T-helper 2 cell (primary cell): Measurements from ENCODE around the gene FCN2.
A peak's percentile ranks its signal among the peaks of the same experiment; 100 is the strongest.
"Not testable (repeated sequence)": the region's sequence is repeated elsewhere in the genome, so short reads cannot be mapped to it uniquely, and the experiment has no call there.

Source experiments
- DNase-seq, 5 experiments: peaks; one replicate each; pipeline versions ENCODE4 v3.0.0 to v3.0.0-alpha.2; 2012 to 2022

FCN2 gene

DNA sequence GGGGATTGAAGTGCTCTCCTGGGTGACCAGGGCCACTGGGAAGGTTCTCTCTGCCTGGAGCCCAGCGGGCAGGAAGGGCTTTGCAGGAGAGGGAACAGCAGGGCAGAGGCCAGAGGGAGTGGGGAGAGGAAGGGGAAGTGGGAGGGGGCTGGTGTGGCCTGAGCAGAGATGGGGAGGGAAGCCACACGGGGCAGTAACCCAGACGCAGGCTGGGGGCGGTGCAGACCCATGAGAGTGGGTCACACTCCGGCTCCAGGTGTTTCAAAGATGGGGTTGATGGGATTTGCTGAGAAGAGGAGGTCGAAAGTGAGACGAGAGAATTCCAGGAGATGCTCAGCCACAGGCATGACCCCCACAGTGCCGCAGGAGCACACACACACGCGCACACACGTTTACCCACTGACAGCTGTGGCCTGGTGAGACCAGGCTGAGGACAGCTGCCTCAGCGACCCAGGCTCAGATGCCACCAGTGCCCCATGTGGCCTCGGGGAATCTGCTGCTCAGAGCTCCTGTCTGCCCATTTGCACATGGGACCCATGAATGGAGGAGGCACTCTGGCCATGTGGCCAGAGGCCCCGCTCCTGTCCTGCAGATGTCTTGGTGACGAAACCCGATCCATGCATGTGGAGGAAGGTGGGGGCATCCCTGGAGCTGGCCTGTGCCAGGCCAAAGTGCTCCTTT is 32.7 kb upstream of the FCN2 start:
- DNase-seq, result no peak

DNA sequence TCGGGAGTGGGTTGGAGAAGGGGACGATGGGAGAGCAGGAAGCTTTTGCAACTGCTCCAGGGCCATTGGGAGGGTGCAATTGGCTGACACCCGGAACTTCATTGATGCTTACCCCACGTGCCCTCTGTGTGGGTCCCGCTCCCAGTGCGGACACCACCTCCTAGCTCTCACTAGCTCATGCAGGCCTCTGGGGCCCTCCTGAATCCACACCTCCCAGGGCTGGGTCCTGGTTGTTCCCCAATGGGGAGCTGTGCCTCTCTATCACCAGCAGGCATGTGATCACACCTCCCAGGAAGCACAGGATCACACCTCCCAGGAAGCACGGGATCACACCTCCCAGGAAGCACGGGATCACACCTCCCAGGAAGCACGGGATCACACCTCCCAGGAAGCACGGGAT is 32.1 kb upstream of the FCN2 start:
- DNase-seq, result no peak

DNA sequence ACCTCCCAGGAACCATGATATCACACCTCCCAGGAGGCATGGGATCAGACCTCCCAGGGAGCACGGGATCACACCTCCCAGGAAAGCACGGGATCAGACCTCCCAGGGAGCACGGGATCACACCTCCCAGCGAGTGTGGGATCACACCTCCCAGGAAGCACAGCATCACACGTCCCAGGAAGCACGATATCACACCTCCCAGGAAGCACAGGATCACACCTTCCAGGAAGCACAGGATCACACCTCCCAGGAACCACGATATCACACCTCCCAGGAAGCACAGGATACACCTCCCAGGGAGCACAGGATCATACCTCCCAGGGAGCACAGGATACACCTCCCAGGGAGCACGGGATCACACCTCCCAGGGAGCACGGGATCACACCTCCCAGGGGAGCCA is 30.0 kb upstream of the FCN2 start:
- no peak for DNase-seq

DNA sequence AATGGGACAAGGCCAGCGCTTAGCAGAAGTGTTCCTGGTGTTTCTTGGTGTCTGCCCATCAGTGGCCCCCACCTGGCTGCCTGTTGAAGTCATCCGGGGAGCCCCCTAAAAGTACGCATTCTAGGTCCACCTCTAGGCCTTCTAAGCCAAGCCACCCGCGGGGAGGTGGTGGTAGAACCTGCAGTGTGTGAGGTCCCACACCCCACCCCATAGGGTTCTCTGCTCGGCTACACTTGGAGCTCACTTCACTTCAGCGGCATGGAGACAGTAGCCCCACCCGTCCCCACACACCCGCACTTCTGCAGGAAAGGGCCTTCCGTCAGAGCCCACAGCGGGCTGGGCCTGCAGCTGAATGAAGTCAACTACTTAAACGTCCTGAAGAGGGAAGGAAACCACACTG is 29.6 kb upstream of the FCN2 start:
- no peak for DNase-seq

DNA sequence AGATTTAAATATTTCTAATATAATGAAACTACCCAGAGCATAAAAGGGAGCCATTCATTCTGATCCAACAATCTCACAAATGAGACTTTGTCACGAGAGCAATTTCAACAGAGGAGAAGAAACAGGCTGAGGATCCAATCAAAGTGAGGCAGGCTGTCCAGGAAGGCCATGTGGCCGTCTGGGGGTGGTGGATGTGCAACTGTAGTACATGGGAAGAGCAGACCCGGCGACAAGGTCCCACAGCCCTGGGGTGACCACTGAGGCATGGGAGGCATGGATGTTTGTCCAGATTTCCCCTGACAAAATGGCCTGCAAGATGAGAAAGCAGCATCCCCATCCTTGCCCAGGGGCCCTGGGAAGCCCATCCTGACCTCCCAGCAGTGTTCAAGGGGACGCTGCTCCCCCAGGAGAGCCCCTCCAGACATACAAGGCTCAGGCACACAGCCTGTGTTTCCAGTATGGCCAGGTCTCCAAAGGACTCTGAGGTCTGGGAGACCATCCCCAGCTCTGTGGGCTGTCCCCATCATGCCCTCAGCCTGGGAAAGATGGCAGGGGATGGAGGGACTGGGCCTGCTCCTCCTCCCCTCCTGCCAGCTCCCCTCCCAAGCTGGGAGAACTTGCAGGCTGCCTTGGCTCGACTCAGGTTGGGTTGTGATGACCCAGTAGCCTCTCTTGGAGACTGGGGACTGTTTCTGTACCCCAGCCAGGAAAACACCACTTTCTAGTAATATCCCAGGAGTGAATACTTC is 27.5 kb upstream of the FCN2 start:
- DNase-seq, result no peak

DNA sequence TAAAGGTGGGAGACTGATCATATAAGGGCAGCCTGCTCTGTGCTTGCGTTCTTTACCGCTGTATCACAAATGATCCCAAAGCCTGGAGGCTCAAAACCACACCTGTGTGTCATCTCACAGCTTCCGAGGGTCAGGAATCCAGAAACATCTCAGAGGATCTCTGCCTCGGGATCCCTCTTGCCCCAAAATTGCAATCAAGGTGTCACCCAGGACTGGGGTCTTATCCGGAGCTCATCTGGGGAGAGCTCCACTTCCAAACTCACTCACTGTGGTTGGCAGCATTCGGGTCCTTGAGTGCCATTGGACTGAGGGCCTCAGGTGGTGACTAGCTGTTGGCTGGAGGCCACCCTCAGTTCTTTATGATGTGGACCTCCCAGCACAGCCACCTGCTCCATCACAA is 26.7 kb upstream of the FCN2 start:
- DNase-seq, result no peak

DNA sequence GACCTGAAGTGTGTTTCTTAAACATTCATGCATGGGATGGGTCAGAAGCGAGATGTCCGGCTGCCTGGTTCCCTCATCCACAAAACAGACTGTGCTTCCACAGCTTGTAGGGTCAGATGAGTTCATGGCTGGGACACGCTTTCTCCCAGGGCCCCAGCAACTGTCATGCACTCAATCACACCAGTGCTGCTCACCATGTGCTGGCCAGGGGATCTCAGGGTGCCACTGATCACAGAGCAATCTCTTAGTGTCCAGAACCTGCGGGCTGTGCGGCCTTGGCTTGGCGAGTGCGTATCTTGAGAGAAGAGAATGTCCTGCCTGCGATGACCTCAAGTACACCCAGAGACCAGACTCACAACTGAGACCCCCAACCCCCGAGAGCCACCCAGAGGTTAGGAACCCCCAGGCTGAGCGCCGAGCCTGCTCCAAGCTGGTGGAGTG is 26.0 kb upstream of the FCN2 start:
- DNase-seq, result no peak

DNA sequence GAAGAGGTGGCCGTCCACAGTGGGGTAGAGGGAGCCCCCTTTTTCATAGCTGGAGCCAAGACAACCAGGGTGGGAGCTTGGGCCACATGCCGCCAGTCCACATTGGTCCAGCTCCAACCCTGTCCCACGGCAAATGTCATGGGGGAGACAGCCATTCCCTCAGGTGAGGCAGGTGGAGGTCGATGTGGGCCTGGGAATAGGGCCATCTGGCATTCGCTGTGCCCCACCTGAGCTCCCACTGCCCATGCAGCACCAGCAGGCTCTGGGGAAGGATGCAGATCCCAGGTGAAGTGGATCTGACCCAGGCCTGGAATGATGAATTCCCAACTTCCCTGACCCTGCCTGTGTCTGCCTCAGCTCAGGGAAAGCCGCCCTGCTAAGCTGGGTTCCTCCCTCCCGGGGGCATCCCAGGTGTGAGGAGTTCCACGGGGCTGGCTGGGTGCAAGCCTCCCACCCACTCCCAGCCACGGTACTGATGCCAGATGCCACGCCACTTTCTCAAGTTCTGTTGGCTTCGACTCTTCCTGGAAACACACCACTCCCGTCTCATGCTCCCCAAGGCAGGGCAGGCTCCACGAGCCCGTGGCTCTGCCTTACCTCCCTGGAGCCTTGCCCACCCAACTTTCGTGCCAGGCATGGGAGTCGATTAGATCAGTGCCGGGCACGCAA is 25.2 kb upstream of the FCN2 start:
- no peak for DNase-seq

DNA sequence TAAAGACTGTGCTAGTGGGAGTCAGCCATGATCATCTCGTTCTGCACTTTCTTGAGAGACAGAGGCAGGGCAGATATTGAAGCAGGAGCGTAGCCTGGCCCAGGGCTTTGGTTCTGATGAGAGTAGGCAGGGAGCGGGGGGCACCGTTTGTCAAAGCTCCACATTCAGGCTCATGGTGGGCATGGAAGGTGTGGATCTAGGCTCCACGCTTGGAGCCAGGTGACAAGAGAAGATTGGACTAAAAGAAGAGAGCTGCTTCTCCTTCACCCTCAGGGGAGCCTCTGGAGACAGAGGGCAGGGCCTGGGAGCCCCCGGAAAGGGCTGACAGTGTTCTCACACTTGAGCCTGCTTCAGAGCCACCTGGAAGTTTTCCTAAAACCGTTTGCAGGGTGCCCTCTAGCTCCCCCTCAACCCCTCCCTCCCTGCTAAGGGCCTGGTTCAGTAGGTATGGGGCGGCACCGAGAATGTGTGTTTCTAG is 24.7 kb upstream of the FCN2 start:
- no peak for DNase-seq

DNA sequence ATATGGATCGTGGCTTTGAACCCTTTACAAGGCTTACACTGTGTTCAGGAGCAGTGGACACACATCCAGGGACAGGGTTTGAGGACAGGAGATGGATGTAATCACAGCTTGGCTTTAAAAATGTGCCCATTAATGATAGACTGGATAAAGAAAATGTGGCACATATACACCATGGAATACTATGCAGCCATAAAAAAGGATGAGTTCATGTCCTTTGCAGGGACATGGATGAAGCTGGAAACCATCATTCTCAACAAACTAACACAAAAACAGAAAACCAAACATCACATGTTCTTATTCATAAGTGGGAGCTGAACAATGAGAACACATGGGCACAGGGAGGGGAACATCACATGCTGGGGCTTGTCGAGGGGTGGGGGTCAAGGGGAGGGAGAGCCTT is 23.2 kb upstream of the FCN2 start:
- DNase-seq, result not testable (repeated sequence)

DNA sequence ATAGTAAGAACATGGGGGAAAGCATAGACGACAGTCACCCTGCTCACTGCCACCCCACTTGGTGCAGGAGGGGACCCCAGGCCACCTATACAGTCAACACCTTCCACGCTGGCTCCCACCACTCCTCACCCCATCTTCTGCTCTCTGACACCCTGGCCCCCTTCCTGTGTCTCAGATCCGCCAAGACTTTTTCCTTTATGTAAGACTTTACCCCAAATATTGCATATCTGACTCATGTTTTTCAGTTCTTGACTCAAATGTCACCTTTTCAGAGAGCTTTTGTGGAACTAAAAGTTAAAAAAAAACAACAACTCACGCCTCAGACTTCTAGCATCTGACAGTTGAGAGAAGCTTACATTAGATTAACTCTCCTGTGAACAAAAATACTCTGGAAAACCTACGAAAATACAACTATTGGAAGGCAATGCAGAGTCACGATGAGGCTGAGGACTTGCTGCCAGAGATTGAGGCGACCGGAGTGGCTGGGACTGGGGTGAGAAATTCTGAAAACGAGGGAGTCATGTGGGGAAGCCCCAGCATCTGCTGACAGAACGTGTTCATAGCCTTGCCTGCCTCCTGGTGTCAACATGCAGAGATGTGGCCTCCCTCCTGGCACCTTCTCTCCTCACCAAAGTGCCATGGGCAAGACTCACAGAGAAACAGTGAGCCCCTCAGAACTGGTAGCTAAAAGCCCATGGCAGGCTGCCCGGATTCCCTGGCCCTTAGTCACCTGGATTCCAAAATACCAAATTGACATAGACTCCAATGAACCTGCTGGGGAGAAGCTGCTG is 22.4 kb upstream of the FCN2 start:
- DNase-seq, result peak in 1 of 5 experiments; percentile 58

DNA sequence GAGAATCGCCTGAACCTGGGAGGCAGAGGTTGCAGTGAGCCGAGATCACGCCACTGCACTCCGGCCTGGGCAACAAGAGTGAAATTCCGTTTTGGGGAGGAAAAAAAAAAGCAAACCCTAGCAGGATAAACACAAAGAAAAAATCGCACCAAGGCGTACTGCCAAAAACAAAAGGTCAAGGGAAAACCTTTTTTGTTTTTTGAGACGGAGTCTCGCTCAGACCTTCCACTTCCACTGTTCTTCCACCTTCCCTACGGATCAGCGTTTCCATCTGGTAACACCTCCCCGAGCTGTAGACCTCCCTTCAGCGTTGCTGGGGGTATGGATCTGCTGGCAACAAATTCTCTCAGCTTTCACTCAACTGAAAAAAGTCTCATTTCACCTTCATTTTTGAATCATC is 20.1 kb upstream of the FCN2 start:
- no peak for DNase-seq

DNA sequence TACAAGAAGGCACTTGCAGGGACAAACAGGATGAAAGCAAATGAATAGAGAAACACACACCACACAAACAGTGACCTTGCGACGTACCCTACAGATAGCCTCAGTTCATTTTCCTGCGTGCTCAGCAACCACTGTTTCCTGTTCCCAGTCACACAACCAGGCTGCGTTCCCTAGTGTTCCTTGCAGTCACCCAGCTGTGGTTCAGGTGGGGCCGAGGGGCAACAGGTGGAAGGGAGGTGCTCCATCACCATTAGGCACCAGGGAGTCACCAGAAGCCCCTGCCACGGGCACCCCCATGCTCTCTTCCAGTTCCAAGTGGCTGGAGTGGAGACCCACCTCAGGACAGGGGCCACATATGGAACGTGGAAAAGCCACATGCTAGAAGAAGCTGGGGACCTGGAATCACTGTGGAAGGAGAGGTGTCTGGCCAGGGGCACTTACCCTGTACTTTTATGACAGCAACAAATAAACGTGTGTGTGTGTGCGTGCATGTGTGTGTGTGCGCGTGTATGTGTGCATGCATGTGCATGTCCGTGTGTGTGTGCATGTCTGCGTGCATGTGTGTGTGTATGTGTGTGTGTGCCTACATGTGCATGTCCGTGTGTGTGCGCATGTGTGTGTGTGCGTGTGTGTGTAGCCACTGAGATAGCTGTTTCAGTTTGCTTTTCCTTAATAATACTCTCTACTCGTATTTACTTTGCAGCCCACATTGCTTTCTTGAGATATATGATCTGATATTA is 18.8 kb upstream of the FCN2 start:
- no peak for DNase-seq

DNA sequence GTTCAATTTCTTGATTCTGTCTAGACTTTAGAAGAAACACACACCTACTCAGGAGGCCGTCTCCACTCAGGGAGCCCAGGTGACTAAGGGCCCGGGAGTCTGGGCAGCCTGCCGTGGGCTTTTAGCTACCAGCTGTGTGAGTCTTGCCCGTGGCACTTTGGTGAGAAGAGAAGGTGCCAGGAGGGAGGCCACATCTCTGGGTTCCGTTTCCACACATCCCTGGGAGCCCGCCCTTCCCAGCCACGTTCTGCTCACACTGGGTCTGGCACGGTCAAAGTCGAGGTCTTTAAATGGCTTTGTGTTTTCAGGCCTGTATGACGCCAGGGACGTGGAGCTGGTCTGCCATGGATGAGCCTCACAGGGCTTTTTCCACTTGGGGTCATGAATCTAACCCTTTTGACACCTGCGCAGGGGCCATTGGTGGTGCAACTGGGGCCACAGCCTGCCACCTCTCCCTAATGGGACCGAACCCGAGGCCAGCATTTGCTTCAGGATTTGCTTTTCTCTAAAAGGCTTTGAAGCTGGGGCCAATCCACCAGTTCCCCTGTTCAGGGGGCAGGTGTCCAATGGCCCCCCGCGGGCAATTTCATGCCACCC is 17.2 kb upstream of the FCN2 start:
- DNase-seq, result no peak

DNA sequence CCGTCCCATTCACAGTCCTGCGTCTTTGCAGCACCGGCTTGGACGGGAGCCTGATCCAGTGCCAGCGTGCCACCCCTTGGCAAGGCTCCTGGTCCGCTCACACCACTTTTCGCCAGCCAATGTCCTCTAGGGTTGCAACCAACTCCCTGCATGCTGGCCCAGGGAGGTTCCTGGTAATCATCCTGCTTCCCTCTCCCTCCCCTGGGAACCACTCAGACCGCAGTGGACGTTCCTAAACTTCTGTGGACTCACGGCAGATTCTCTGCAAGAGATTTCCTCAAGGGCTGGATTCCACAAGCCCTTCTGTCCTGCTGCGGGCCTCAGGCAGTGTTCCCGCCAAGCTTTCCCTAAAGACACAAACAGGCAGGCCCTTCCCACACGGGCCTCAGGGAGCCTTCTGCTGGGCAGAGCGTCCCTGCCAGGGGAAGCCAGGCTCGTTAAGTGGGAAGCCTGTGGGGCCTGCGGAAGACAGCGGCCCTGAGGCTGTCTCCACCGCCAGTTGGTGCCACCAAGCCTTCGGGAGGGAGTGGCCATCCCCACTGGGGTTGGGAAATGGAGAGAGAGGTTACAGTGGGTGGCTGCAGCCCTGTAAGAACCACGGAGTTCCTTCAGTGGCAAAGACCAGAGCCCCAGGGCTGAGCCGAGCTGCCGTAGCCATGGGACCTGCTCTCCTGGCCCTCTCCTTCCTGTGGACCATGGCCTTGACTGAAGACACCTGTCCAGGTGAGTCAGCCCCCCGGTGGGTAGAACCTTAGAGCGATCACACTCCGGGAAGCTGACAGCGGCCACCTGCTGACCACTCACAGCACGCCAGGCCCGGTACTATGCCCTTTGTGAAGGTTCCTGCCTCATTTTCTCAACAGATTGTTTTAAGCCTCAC is 16.4 kb upstream of the FCN2 start:
- DNase-seq, result no peak

DNA sequence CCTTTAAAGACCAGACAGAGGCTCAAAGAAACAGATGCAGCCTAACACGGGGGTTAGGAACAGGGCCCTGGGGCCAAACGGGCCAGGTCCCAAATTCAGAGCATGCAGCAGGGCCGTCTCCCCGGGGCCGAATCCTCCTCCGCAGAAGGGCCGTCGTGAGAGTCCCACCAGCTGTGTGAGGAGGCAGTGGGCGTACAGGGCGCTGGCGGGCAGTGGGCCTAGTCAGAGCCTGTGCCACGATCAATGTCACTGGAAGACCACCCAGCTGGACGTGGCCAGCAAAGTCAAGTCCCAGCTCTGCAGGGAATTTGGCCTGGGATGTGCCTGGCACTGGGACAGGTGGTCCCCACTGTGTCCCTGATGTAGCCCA is 15.8 kb upstream of the FCN2 start:
- DNase-seq, result no peak

DNA sequence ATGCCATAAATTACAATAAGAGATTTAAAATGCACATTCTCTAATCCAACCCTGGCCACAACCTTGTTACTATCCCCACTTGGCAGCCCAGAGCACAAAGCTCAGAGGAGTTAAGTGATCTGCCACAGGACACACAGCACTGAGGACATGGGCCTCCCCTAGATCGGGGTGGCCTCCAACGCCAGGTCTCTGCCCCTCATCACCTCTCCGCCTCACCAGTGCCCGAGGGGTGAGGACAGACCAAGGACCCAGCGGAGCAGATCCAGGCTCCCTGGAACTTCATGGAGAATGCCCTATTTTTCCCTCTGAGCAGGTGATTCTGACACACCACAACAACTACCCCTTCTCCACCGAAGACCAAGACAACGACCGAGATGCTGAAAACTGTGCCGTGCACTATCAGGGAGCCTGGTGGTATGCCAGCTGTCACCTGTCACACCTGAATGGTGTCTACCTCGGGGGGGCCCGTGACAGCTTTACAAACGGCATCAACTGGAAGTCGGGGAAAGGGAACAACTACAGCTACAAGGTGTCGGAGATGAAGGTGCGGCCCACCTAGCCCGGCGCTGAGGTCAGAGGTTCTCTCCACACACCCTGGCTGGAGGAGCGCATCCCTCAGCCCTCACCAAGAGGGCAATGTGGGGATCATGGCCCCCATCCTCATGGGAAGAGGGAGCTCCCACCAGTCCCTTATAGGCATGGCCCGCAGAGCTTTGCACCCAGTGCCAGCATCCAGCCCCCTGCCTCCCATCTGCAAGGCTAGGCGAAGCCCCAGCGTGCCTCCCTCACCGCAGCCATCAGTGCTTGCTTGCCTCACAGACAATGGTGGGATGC is 12.5 kb upstream of the FCN2 start:
- DNase-seq, result no peak

DNA sequence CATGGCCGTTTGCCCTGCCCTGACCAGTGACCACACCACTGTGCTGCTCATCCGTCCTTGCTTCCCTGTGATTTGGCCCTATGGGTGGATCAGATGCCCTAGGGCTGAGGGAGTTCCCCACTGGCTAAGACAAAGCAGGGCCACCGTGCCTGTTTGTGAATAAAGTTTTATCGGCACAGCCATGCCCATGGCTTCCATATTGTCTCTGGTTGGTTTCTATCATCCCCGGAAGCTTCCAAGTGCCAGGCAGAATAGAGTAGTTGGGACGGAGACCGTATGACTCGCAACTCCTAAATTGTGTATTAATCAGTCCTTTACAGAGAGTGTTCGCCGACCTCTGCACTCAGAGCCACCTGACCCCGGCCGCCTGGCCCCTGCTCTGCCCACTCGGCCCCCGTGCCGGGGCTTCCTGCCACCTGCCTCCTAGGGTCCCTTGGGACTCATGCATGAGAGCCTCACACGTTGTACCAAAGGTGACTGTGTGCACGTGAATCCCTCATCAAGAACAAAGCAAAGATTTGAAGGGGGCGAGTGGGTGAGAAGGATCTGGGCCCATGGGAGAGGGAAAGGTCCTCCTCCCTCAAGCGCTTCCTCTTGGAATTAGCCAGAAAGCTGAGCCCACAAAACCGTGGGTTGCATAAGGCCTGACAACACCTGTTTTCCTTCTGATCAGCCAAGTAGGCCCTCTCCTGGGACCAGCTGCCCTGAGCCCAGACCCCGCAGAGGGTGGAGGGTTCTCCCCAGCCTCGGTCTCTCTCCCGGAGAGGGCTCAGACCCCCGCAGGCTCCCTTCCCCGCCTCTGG is 11.7 kb upstream of the FCN2 start:
- no peak for DNase-seq
